ENCODE data around the gene PFDN1.

Gene PFDN1

DNA sequence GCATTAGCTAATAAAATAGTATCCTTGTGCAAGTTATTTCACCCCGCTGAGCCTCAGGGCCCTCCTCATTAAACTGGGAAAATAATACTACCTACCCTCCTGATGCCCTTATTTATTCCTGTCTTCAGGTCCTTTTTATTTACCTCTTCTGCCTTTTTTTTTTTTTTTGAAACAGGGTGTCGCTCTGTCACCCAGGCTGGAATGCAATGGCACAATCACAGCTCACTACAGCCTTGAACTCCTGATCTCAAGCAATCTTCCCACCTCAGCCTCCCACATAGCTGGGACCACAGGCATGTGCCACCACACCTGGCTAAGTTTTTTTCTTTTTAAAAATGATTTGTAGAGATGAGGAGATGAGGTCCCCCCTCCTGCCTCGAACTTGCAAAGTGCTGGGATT is 22.6 kb upstream of the PFDN1 start:
- Histone ChIP-seq H3K27ac (no peak overlapping the region), H3K9ac (no peak overlapping the region), H3K36me3 (ENCODE audit: control insufficient read depth, insufficient read depth, low read length) (no peaks in the 10 kb centered on the region), H2AFZ (no peak overlapping the region), H3K9me3 (ENCODE audit: control insufficient read depth, low read length) (no peaks in the 10 kb centered on the region), H3K4me3 (ENCODE audit: low read depth, low read length) (no peak overlapping the region), H3K27me3 (ENCODE audit: control insufficient read depth, insufficient read depth, low read length) (no peaks in the 10 kb centered on the region), H3K79me2 (no peaks in the 10 kb centered on the region), H3K4me1 (peaks cover 16% of the 10 kb centered on the region), H3K4me2 (ENCODE audit: low read length) (no peak overlapping the region)
- TF ChIP-seq, protein P1, sequence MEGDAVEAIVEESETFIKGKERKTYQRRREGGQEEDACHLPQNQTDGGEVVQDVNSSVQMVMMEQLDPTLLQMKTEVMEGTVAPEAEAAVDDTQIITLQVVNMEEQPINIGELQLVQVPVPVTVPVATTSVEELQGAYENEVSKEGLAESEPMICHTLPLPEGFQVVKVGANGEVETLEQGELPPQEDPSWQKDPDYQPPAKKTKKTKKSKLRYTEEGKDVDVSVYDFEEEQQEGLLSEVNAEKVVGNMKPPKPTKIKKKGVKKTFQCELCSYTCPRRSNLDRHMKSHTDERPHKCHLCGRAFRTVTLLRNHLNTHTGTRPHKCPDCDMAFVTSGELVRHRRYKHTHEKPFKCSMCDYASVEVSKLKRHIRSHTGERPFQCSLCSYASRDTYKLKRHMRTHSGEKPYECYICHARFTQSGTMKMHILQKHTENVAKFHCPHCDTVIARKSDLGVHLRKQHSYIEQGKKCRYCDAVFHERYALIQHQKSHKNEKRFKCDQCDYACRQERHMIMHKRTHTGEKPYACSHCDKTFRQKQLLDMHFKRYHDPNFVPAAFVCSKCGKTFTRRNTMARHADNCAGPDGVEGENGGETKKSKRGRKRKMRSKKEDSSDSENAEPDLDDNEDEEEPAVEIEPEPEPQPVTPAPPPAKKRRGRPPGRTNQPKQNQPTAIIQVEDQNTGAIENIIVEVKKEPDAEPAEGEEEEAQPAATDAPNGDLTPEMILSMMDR (IDR thresholded peaks at IDR 0.05) = no peak

DNA sequence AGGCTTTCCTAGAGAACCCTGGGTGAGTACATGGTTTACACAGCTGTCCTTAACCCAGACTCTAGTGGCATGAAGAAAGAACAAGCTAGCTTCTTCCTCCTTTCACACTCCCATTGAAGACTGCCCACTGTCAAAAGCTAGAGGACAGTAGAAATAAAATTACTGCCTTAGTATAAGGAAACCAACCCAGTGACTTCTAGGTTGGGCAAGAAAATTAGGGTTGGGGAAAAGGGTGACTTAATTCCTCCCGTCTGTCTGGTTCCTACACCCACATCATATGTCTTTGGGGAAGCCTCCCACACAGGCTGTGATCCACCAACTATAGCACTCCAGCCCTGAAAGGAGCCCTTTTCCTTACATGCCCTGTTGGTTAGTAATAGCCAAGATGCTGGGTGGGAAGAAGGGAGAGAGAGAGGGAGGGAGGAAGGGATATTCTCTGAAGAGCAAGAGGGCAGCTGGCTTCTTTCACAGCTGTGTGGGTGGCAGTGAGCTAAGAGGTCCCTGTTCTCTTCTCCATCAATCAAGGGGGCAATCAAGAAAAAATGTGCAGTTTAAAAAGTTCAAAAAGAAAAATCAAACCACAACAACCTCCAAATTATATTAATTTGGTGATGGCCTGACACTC is 21.8 kb upstream of the PFDN1 start:
- Histone ChIP-seq H3K4me2 (ENCODE audit: low read length) (no peak overlapping the region), H3K27me3 (ENCODE audit: control insufficient read depth, insufficient read depth, low read length) (no peaks in the 10 kb centered on the region), H3K9ac (no peak overlapping the region), H2AFZ (no peak overlapping the region), H3K36me3 (ENCODE audit: control insufficient read depth, insufficient read depth, low read length) (no peaks in the 10 kb centered on the region), H3K4me1 (peaks cover 16% of the 10 kb centered on the region), H3K4me3 (ENCODE audit: low read depth, low read length) (no peak overlapping the region), H3K79me2 (no peaks in the 10 kb centered on the region), H3K9me3 (ENCODE audit: control insufficient read depth, low read length) (no peaks in the 10 kb centered on the region), H3K27ac (no peak overlapping the region)
- TF ChIP-seq, protein P1 (IDR thresholded peaks at IDR 0.05) = no peak

DNA sequence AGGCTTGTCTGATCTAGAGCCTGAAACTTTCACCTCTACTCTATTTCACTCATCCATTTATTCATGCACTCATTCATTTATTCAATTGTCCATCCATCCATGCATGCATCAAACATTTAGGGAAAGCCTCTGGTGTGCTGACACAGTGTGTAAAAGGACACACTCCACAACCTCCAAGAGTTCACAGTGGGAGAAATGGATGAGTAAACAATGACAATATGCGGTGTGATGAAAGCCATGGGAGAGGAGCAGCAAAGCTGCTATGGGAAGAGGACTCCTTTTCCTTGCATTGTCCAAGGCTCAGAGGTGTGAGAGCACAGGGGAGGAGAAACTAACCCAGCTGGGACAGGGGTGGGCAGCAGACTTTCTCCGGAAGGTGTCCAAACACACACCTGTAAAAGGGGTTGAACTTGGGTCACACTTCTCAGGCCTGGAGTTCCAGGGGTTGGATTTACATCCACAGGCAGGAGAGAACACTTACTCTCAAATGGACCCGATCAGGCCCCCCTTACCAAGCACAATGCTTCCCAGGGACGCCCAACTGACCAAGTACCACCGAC is 21.2 kb upstream of the PFDN1 start:
- Histone ChIP-seq H3K4me3 (ENCODE audit: low read depth, low read length) (no peak overlapping the region), H3K36me3 (ENCODE audit: control insufficient read depth, insufficient read depth, low read length) (no peaks in the 10 kb centered on the region), H3K27ac (peak overlapping the region; percentile 61), H3K4me2 (ENCODE audit: low read length) (no peak overlapping the region), H2AFZ (peak overlapping the region; percentile 6), H3K27me3 (ENCODE audit: control insufficient read depth, insufficient read depth, low read length) (no peaks in the 10 kb centered on the region), H3K9ac (no peak overlapping the region), H3K9me3 (ENCODE audit: control insufficient read depth, low read length) (no peaks in the 10 kb centered on the region), H3K79me2 (no peaks in the 10 kb centered on the region), H3K4me1 (peaks cover 16% of the 10 kb centered on the region)
- TF ChIP-seq, protein P1 (IDR thresholded peaks at IDR 0.05) = no peak

DNA sequence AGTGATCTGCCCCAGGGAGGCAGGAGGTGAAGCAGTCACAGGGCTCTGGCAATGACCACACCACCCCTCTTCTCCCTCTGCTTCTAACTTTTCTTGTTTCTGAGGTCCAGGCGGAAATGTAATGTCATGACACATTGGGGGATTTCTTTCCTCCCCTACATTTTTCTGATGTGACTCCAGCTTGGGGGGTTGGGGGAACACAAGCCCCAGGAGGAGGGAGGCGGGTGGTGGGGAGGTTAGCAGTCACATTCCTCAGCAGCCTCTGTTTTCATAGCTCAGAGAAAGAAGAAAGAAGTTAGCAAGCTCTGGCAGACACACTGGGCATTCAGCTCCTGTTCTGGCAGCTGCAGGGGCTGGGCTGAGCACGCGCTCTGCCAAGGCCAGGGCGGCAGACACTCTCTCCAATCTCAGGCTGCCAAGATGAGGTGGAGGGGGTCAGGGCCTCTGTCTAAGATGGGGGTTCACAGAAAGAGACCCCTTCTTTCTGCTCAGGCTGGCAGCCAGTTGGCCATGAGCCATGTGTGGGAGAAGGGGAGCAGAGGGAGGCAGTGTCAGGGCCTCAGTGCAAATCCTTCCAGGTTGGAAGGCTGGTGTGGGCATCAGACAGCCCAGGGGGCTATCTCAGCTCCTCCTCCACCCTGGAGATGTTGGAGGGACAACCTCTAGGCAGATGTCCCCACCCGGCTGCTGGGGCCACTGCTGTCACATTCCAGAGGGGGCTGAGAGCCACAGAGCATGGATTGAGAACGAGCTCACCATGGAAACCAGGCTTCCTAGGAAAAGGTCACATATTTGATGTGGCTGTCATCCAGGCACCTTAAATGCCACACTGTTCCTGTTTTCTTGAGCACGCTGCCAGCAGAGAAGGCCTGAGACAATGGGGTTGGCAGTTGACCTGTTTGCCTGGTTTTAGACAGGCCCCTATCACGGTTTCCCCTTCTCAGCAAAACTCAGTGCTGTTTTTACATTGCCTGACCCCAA is 20.1 kb upstream of the PFDN1 start:
- Histone ChIP-seq H2AFZ (peak overlapping the region; percentile 83), H3K27me3 (ENCODE audit: control insufficient read depth, insufficient read depth, low read length) (no peaks in the 10 kb centered on the region), H3K27ac (peak overlapping the region; percentile 61), H3K9me3 (ENCODE audit: control insufficient read depth, low read length) (no peaks in the 10 kb centered on the region), H3K79me2 (no peaks in the 10 kb centered on the region), H3K4me1 (peaks cover 16% of the 10 kb centered on the region), H3K36me3 (ENCODE audit: control insufficient read depth, insufficient read depth, low read length) (no peaks in the 10 kb centered on the region), H3K4me2 (ENCODE audit: low read length) (no peak overlapping the region), H3K9ac (no peak overlapping the region), H3K4me3 (ENCODE audit: low read depth, low read length) (no peak overlapping the region)
- TF ChIP-seq, protein P1 (IDR thresholded peaks at IDR 0.05) = no peak

Measured in parathyroid adenoma (tissue), 2 donors.